GM12874 (cell line): ENCODE results near the gene TNFAIP1.

ENCODE experiments used
- CTCF ChIP-seq: IDR thresholded peaks from 2 replicates; pipeline ENCODE4 v1.5.1; 2011; ENCODE audit warnings: low read depth, mild to moderate bottlenecking, control low read depth, low read length, moderate library complexity; ENCODE audit not compliant: insufficient read depth

TNFAIP1 gene

DNA sequence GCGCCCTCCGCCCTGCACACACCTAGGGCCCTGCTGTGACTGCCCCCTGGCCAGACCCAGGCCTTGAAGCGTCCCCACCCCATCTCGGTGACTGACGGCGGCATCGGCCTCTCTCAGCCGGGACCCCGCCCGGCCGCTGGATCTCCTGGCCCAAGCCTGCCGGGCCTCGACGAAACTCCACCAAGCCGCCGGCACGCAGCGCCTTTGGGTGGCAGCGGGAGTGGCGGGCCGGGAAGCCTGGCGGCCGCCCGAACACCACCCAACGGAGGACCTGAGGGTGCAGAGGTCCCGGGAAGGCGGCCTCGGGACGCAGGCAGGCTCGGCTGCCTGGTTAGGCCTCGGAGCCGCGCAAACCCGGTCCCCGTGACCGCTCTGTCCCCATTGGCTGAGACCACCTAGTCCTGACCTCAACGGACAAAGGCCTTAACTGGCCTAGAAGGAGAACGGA is 28.6 kb upstream of the TNFAIP1 start:
- TF ChIP-seq CTCF, result no peak

- no peak for TF ChIP-seq CTCF
Observed at GRCh38 chr17:28313841-28314240, 21.7 kb upstream of the TNFAIP1 start.

DNA sequence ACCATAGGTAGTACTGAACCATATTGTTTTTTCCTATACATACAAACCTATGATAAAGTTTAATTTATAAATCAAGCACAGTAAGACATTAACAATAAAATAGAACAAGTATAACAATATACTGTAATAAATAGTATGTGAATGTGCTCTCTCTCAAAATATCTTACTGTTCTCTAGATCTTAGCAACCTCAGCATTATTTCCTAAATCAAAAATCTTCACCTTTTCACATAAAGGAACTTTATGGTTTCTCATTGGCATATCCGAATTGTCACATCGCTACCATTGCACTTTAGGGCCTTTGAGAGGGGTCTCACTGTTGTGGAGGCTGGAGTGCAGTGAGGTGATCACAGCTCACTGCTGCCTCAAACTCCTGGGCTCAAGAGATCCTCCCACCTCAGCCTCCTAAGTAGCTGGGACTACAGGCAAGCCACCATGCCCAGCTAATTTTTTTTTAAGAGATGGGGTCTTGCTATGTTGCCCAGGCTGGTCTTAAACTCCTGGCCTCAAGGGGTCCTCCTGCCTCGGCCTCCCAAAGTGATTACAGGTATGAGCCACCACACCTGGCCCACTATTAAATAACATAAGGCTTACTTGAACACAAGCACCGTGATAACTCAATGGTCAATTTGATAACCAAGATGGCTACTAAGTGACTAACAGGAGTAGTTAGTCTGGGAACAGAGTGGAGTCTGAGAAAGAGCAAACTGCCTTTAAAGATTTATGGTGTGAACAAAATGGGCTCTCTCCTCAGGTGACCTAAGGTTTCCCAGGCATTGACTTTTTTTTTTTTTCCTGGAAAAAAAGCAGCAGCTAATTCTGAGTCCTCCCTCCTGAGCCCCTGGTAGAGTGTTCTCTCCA is 19.5 kb upstream of the TNFAIP1 start:
- no peak for TF ChIP-seq CTCF

GRCh38 chr17:28317099-28317965 is 18.2 kb upstream of the TNFAIP1 start:
- TF ChIP-seq CTCF, result no peak

- no peak for TF ChIP-seq CTCF
Observed at GRCh38 chr17:28317966-28318758, 17.4 kb upstream of the TNFAIP1 start.

DNA sequence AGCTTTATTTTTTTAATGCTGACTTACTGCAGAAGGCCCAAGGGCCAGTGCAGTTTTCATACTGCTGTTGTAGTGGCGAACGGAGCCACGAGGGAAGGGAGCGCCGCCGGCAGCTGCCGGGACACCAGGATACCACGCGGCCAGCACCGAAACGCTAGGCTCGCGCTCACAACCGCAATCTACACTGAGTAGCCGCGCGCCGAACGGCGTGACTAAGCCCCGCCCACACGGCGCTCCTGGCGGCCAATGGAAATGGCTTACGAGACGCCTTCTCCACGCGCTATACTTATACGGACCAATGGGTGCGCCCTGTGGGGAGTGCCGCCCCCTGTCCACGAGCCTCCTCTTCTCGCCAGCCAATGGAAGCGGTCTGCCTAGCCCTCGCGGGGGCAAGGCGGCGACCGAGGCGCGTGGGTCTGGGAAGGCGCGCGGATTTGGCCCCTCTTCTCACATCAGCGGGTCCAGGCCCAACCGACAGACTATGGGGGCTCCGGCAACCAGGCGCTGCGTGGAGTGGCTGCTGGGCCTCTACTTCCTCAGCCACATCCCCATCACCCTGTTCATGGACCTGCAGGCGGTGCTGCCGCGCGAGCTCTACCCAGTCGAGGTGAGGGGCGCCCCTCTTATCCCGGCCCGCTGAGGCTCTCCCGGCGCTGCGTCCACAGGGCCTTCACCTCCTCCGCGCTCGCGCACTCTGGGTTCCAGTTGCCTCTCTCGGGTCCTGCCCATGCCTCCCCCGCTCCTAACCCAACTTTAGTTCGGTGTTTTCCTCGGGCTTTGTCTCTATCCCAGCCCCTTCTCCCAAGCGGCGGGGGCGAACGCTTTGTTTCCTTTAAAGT is 16.6 kb upstream of the TNFAIP1 start, which contains the start of gene TMEM97:
Gene TMEM97, plus strand, starts transcription at position 442 of the 839 bp plus-strand sequence. Its CDS starts 40 bp downstream, at position 482.
- TF ChIP-seq CTCF, result 0 out of 2 replicates have a peak, but pooled peaks have one; percentile 1
